Breast epithelium (tissue), 3 donors: ENCODE results near the gene G6PC3.

Experiments used
- CTCF ChIP-seq, 3 donors: fragments of 450-650 bp; IDR thresholded peaks; one replicate each; pipeline ENCODE4 v1.5.1; 2016 to 2017; ENCODE audit warnings: antibody characterized with exemption in 3 of 3, mild to moderate bottlenecking in 3 of 3, moderate library complexity in 3 of 3
- POLR2A ChIP-seq: fragments of 450-650 bp; IDR thresholded peaks from one replicate; pipeline ENCODE4 v1.6.1; 2016; ENCODE audit warnings: antibody characterized with exemption, mild to moderate bottlenecking, moderate library complexity
- POLR2AphosphoS5 ChIP-seq, 3 donors: sonication (generic); formaldehyde crosslinking; IDR thresholded peaks; one replicate each; pipeline ENCODE4 v1.6.1; 2017; ENCODE audit warnings: antibody characterized with exemption in 3 of 3

GRCh38 chr17:44110011-44110686 lies 39.6 kb downstream of the G6PC3 start:
- no peak for TF ChIP-seq CTCF (IDR thresholded peaks at IDR 0.05)
- no peak for TF ChIP-seq POLR2A
- no peak for TF ChIP-seq POLR2AphosphoS5 (IDR thresholded peaks at IDR 0.05)
